CD14-positive monocyte (primary cell): Measurements from ENCODE around the gene NABP1. TPM values are rescaled to one million over a fixed set of nuclear protein-coding genes. Genes with fewer than 3 reads are reported as not detected.

Experiments used
- DNase-seq, 3 donors: peaks; one replicate each; pipeline ENCODE4 v3.0.0-alpha.2; 2011 to 2022
- H2AFZ ChIP-seq: 2 replicates; pipeline ENCODE4 v1.6.0; 2012; ENCODE audit warnings: mild to moderate bottlenecking, low read depth, low read length, inconsistent platforms; ENCODE audit not compliant: insufficient read depth, poor library complexity, severe bottlenecking
- H3K27ac ChIP-seq, 2 donors: 1 replicate in 1 of 2; 2 replicates in 1 of 2; pipeline ENCODE4 v1.5.1; 2012 to 2013; ENCODE audit warnings: low read length in 2 of 2, control low read depth in 1 of 2, inconsistent platforms in 1 of 2, low read depth in 1 of 2, mild to moderate bottlenecking in 1 of 2
- H3K27me3 ChIP-seq, 2 donors: one replicate each; pipeline versions ENCODE4 v1.6.0 to v1.6.1; 2011 to 2013; ENCODE audit warnings: low read length in 2 of 2; ENCODE audit not compliant: control insufficient read depth in 2 of 2, insufficient read depth in 2 of 2
- H3K36me3 ChIP-seq, 2 donors: replicated peaks in 1 of 2; 1 replicate in 1 of 2; 2 replicates in 1 of 2; pipeline versions ENCODE4 v1.5.1 to v1.6.1; 2012 to 2013; ENCODE audit warnings: low read length in 2 of 2, control low read depth in 1 of 2, inconsistent platforms in 1 of 2, mild to moderate bottlenecking in 1 of 2; ENCODE audit not compliant: insufficient read depth in 2 of 2, control insufficient read depth in 1 of 2
- H3K4me1 ChIP-seq, 2 donors: 1 replicate in 1 of 2; 2 replicates in 1 of 2; pipeline versions ENCODE4 v1.5.1 to v1.6.1; 2012 to 2013; ENCODE audit warnings: low read length in 2 of 2, control low read depth in 1 of 2, inconsistent platforms in 1 of 2, mild to moderate bottlenecking in 1 of 2, moderate library complexity in 1 of 2; ENCODE audit not compliant: insufficient read depth in 2 of 2, control insufficient read depth in 1 of 2
- H3K4me2 ChIP-seq: replicated peaks from 2 replicates; pipeline ENCODE3; 2012; ENCODE audit warnings: low read length, moderate library complexity, mild to moderate bottlenecking; ENCODE audit not compliant: poor library complexity, severe bottlenecking; ENCODE audit errors: extremely low read depth
- H3K4me3 ChIP-seq, 3 experiments: fragments of 200-600 bp in 1 of 3; sonication (generic) in 1 of 3; replicated peaks in 1 of 3; 1 replicate in 2 of 3; 2 replicates in 1 of 3; pipeline ENCODE4 v1.5.1; 2011 to 2013; ENCODE audit warnings: low read length in 3 of 3, mild to moderate bottlenecking in 3 of 3, control low read depth in 2 of 3, low read depth in 2 of 3, inconsistent platforms in 1 of 3, moderate library complexity in 1 of 3
- H3K79me2 ChIP-seq: 2 replicates; pipeline ENCODE4 v1.6.0; 2012; ENCODE audit warnings: mild to moderate bottlenecking, control low read depth, inconsistent platforms, low read length, moderate library complexity; ENCODE audit not compliant: insufficient read depth
- H3K9ac ChIP-seq: 2 replicates; pipeline ENCODE4 v1.6.0; 2017; ENCODE audit warnings: low read length, mild to moderate bottlenecking; ENCODE audit not compliant: insufficient read depth, poor library complexity, severe bottlenecking
- H3K9me3 ChIP-seq, 2 donors: replicated peaks in 1 of 2; 1 replicate in 1 of 2; 2 replicates in 1 of 2; pipeline versions ENCODE4 v1.5.1 to v1.6.1; 2012 to 2013; ENCODE audit warnings: low read length in 2 of 2, control low read depth in 1 of 2; ENCODE audit not compliant: control insufficient read depth in 1 of 2, insufficient read depth in 1 of 2
- H4K20me1 ChIP-seq: 2 replicates; pipeline ENCODE4 v1.6.0; 2012; ENCODE audit warnings: mild to moderate bottlenecking, low read length, control low read depth, moderate library complexity; ENCODE audit not compliant: insufficient read depth
- H3K27ac Mint-ChIP-seq, 7 donors: one replicate each; pipeline ENCODE4 v1.8.0; 2020; ENCODE audit warnings: mild to moderate bottlenecking in 7 of 7, mixed read lengths in 7 of 7, moderate library complexity in 6 of 7, inconsistent platforms in 2 of 7
- H3K27me3 Mint-ChIP-seq, 3 donors: one replicate each; pipeline ENCODE4 v1.8.0; 2021 to 2022; ENCODE audit warnings: low read depth in 3 of 3, mild to moderate bottlenecking in 3 of 3, mixed read lengths in 3 of 3, moderate library complexity in 3 of 3, inconsistent platforms in 1 of 3
- H3K36me3 Mint-ChIP-seq, 2 donors: one replicate each; pipeline ENCODE4 v1.8.0; 2020; ENCODE audit warnings: mixed read lengths in 2 of 2, inconsistent platforms in 1 of 2, mild to moderate bottlenecking in 1 of 2
- H3K4me1 Mint-ChIP-seq: one replicate; pipeline ENCODE4 v1.8.0; 2020; ENCODE audit warnings: mild to moderate bottlenecking, mixed read lengths
- H3K4me3 Mint-ChIP-seq, 2 donors: one replicate each; pipeline ENCODE4 v1.8.0; 2020; ENCODE audit warnings: mild to moderate bottlenecking in 2 of 2, mixed read lengths in 2 of 2, moderate library complexity in 1 of 2
- H3K9me3 Mint-ChIP-seq, 7 donors: one replicate each; pipeline ENCODE4 v1.8.0; 2020 to 2022; ENCODE audit warnings: mixed read lengths in 7 of 7, mild to moderate bottlenecking in 6 of 7, moderate library complexity in 6 of 7, inconsistent platforms in 2 of 7
- WGBS: methylation state at CpG from one replicate; pipeline ENCODE4 v1.1.5; 2013; ENCODE audit warnings: missing lambda C conversion rate; ENCODE audit not compliant: insufficient coverage; 5-methylcytosine and 5-hydroxymethylcytosine counted together
- intact Hi-C, 2 donors: fragments of 100-400 bp; cut with micrococcal nuclease; formaldehyde crosslinking; loops; one replicate each; pipeline versions ENCODE4 v1.15.0 to v1.15.1; 2023
- polyA plus RNA-seq, 3 donors: library from polyadenylated mRNA; depleted of rRNA in 1 of 3; unstranded in 2 of 3; stranded (reverse) in 1 of 3; fragments of 300-500 nt in 2 of 3; fragments of >200 nt in 1 of 3; fragmentation: Illumina TruSeq in 2 of 3; gene quantifications; 1 replicate in 2 of 3; 2 replicates in 1 of 3; pipeline ENCODE4 v1.2.3, GENCODE V29; 2012 to 2021
- TF ChIP-seq, protein P1 (sequence below): fragments of 200-600 bp; IDR thresholded peaks from one replicate; pipeline ENCODE4 v1.8.0; 2022; ENCODE audit warnings: antibody characterized with exemption, mild to moderate bottlenecking

Gene NABP1
- polyA plus RNA-seq, 3 donors: 8.0 to 20.7 (median 13.3) TPM

DNA sequence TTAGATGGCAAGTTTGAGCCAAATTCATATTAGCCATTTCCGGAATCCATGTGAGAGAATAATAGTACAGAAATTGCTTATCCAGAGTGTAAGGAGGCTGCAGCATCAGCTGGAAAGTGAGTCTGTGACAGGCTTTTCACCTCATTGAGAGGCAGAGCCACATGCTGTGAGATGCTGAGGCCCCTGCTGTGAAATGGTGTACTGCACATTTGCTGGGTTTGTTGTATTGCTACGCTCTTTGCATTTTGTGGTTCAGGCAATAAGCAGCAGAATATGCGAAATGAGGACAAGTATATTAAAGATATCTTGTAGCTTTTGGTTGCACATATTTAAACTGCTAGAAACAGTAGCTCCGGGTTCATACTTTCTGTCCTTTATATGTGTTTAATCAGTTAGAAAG, 37.0 kb downstream of the NABP1 start:
- Histone ChIP-seq H3K4me3 (no peak overlapping the region), H3K36me3 (no peaks in the 10 kb centered on the region), H3K4me1 (no peaks in the 10 kb centered on the region), H3K79me2 (no peaks in the 10 kb centered on the region), H3K9ac (no peak overlapping the region), H4K20me1 (no peaks in the 10 kb centered on the region), H3K4me2 (no peak overlapping the region), H3K9me3 (no peaks in the 10 kb centered on the region), H3K27me3 (no peaks in the 10 kb centered on the region), H2AFZ (no peak overlapping the region), H3K27ac (no peak overlapping the region)
- Mint-ChIP-seq H3K9me3 (no peaks in the 10 kb centered on the region), H3K36me3 (no peaks in the 10 kb centered on the region), H3K4me3 (no peak overlapping the region), H3K27ac (no peak overlapping the region), H3K4me1 (no peaks in the 10 kb centered on the region), H3K27me3 (no peaks in the 10 kb centered on the region)
- intact Hi-C loops: no loop called here
- TF ChIP-seq, protein P1, sequence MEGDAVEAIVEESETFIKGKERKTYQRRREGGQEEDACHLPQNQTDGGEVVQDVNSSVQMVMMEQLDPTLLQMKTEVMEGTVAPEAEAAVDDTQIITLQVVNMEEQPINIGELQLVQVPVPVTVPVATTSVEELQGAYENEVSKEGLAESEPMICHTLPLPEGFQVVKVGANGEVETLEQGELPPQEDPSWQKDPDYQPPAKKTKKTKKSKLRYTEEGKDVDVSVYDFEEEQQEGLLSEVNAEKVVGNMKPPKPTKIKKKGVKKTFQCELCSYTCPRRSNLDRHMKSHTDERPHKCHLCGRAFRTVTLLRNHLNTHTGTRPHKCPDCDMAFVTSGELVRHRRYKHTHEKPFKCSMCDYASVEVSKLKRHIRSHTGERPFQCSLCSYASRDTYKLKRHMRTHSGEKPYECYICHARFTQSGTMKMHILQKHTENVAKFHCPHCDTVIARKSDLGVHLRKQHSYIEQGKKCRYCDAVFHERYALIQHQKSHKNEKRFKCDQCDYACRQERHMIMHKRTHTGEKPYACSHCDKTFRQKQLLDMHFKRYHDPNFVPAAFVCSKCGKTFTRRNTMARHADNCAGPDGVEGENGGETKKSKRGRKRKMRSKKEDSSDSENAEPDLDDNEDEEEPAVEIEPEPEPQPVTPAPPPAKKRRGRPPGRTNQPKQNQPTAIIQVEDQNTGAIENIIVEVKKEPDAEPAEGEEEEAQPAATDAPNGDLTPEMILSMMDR: no peak
- 100% methylated on average over 2 of the region's 4 CpGs for WGBS
- DNase-seq: no peak

DNA sequence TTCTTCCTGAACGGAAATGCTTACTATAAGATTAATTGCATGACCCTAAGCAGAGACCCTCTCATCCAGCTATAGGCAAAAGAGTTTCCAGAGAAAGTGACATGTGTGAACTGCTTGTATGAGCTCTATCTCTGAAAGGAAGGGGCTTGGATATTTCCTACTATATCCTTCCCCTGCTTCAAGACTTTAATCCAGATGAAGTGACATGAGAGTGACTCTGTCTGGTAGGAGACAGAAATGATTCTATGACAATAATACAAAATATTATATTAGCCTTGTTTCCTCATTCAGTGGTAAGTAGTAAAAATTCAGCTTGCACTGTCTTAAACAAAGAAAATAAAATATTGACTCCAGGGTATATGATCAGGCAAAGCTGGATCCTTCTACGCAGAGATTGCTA, 37.5 kb downstream of the NABP1 start:
- no peaks in the 10 kb centered on the region for H3K4me1 Mint-ChIP-seq
- no CpG with 5 or more reads among the region's 2 CpGs for WGBS
- H3K9me3 Mint-ChIP-seq: no peaks in the 10 kb centered on the region
- DNase-seq: no peak
- no peaks in the 10 kb centered on the region for H3K36me3 Mint-ChIP-seq
- H3K4me3 ChIP-seq: no peak overlapping the region
- H3K4me3 Mint-ChIP-seq: no peak overlapping the region
- TF ChIP-seq, protein P1: no peak
- no peaks in the 10 kb centered on the region for H3K79me2 ChIP-seq
- H2AFZ ChIP-seq: no peak overlapping the region
- H3K27ac ChIP-seq: no peak overlapping the region
- H3K27ac Mint-ChIP-seq: no peak overlapping the region
- intact Hi-C loops: no loop called here
- H3K4me2 ChIP-seq: no peak overlapping the region
- no peaks in the 10 kb centered on the region for H3K27me3 ChIP-seq
- H3K9ac ChIP-seq: no peak overlapping the region
- no peaks in the 10 kb centered on the region for H3K36me3 ChIP-seq
- no peaks in the 10 kb centered on the region for H3K9me3 ChIP-seq
- no peaks in the 10 kb centered on the region for H4K20me1 ChIP-seq
- no peaks in the 10 kb centered on the region for H3K4me1 ChIP-seq
- H3K27me3 Mint-ChIP-seq: no peaks in the 10 kb centered on the region
